ENCODE measurements around the gene KCTD17.

KCTD17 gene

GRCh38 chr22:37092997-37093396 lies 41.5 kb downstream of the KCTD17 start:
- no peak for DNase-seq (ENCODE audit: low read depth in 1 of 2, low spot score in 1 of 2)
- TF ChIP-seq GABPA (IDR thresholded peaks at IDR 0.05; ENCODE audit: low read depth) (no peak), POLR2AphosphoS5 (IDR thresholded peaks at IDR 0.05; ENCODE audit: low read depth) (no peak), REST (IDR thresholded peaks at IDR 0.05; ENCODE audit: insufficient replicate concordance, low read depth) (no peak)
- Histone ChIP-seq H3K27ac (replicated peaks) (no peak overlapping the region), H3K27me3 (ENCODE audit: insufficient read depth, poor library complexity, severe bottlenecking) (peaks cover 5% of the 10 kb centered on the region), H3K4me3 (replicated peaks; ENCODE audit: insufficient read depth, low read length) (no peak overlapping the region)

- peaks cover 9% of the 10 kb centered on the region for H3K27me3 ChIP-seq (ENCODE audit: insufficient read depth, poor library complexity, severe bottlenecking)
- no peak overlapping the region for H3K4me3 ChIP-seq (replicated peaks; ENCODE audit: insufficient read depth, low read length)
- TF ChIP-seq GABPA (IDR thresholded peaks at IDR 0.05; ENCODE audit: low read depth), result no peak
- no peak for TF ChIP-seq REST (IDR thresholded peaks at IDR 0.05; ENCODE audit: insufficient replicate concordance, low read depth)
- no peak for TF ChIP-seq SPI1 (IDR thresholded peaks at IDR 0.05; ENCODE audit: borderline replicate concordance, low read depth)
- no peak for TF ChIP-seq POLR2AphosphoS5 (IDR thresholded peaks at IDR 0.05; ENCODE audit: low read depth)
- TF ChIP-seq, protein P1, sequence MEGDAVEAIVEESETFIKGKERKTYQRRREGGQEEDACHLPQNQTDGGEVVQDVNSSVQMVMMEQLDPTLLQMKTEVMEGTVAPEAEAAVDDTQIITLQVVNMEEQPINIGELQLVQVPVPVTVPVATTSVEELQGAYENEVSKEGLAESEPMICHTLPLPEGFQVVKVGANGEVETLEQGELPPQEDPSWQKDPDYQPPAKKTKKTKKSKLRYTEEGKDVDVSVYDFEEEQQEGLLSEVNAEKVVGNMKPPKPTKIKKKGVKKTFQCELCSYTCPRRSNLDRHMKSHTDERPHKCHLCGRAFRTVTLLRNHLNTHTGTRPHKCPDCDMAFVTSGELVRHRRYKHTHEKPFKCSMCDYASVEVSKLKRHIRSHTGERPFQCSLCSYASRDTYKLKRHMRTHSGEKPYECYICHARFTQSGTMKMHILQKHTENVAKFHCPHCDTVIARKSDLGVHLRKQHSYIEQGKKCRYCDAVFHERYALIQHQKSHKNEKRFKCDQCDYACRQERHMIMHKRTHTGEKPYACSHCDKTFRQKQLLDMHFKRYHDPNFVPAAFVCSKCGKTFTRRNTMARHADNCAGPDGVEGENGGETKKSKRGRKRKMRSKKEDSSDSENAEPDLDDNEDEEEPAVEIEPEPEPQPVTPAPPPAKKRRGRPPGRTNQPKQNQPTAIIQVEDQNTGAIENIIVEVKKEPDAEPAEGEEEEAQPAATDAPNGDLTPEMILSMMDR (IDR thresholded peaks at IDR 0.05; ENCODE audit: insufficient read depth, low read length), result no peak
- no peak overlapping the region for H3K27ac ChIP-seq (replicated peaks)
- no peak for DNase-seq (ENCODE audit: low read depth in 1 of 2, low spot score in 1 of 2)
These were observed 42.7 kb downstream of the KCTD17 start for GRCh38 chr22:37094239-37094638.

DNA sequence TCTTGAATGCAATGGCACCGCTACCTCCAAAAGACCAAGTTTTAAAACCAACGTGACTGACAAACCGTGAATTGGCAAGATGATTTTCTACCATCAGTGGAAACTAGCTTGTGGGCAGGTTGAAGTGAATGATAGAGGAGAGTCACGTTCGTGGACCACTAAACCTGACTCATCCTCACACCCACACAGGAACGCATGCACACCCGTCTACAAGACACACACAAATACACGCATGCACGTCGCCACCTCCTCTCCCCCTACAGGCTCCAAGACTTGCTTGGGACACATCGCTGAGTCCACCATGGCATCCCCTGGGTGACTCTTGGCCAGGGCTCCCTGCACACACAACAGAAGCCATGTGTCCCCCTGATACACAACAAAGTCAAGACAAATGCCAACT lies 43.6 kb downstream of the KCTD17 start:
- DNase-seq (ENCODE audit: low read depth in 1 of 2, low spot score in 1 of 2), result no peak
- H3K27ac ChIP-seq (replicated peaks), result no peak overlapping the region
- no peak overlapping the region for H3K4me3 ChIP-seq (replicated peaks; ENCODE audit: insufficient read depth, low read length)
- TF ChIP-seq SPI1 (IDR thresholded peaks at IDR 0.05; ENCODE audit: borderline replicate concordance, low read depth) (no peak), GABPA (IDR thresholded peaks at IDR 0.05; ENCODE audit: low read depth) (no peak), REST (IDR thresholded peaks at IDR 0.05; ENCODE audit: insufficient replicate concordance, low read depth) (no peak), POLR2AphosphoS5 (IDR thresholded peaks at IDR 0.05; ENCODE audit: low read depth) (no peak)
- TF ChIP-seq, protein P1 (IDR thresholded peaks at IDR 0.05; ENCODE audit: insufficient read depth, low read length), result no peak
- H3K27me3 ChIP-seq (ENCODE audit: insufficient read depth, poor library complexity, severe bottlenecking), result peaks cover 9% of the 10 kb centered on the region

Data from HL-60 (cell line).